HG03457 (cell line): Measurements from ENCODE around the gene PCDHB13.

ENCODE experiments used
- ATAC-seq: cut with Tn5 transposase; IDR thresholded peaks from one replicate; pipeline ENCODE4 v1.9.1; 2021; ENCODE audit warnings: moderate number of reproducible peaks; ENCODE audit not compliant: unreplicated experiment

Gene PCDHB13

GRCh38 chr5:141260458-141261237 is 46.9 kb downstream of the PCDHB13 start:
- ATAC-seq, result no peak

- ATAC-seq, result no peak
These were observed 47.5 kb downstream of the PCDHB13 start for GRCh38 chr5:141261238-141261546.
